Stimulated activated CD4-positive, alpha-beta T cell treated with anti-CD3 and anti-CD28 coated beads, Interleukin-12 subunit alpha, Interleukin-12 subunit beta, amount 100 ng/mL, for 48 hours (primary cell): ENCODE data around the gene ACTRT1.

Source experiments
- DNase-seq, 3 donors: peaks; one replicate each; pipeline ENCODE4 v3.0.0-alpha.2; 2020; ENCODE audit warnings: low read depth in 2 of 3, low spot score in 1 of 3

Gene ACTRT1

GRCh38 chrX:128052303-128052702 lies at the start of gene ACTRT1:
Gene ACTRT1 (minus strand): TSS chrX:128052403. CDS start chrX:128052206, 197 bp downstream.
- no peak for DNase-seq

- no peak for DNase-seq
Observed at GRCh38 chrX:128078545-128078944, 26.3 kb upstream of the ACTRT1 start.

- no peak for DNase-seq
Observed at GRCh38 chrX:128057421-128057820, 5.2 kb upstream of the ACTRT1 start.

GRCh38 chrX:128051526-128051925 lies 677 bp downstream of the ACTRT1 start:
- DNase-seq = no peak

- no peak for DNase-seq
Observed at GRCh38 chrX:128035318-128035717, 16.9 kb downstream of the ACTRT1 start.

- DNase-seq = no peak
Observed at GRCh38 chrX:128021566-128021965, 30.6 kb downstream of the ACTRT1 start.

- no peak for DNase-seq
Observed at GRCh38 chrX:128020701-128021100, 31.5 kb downstream of the ACTRT1 start.

GRCh38 chrX:128019218-128019617 lies 33.0 kb downstream of the ACTRT1 start:
- no peak for DNase-seq

GRCh38 chrX:128012015-128012414 lies 40.2 kb downstream of the ACTRT1 start:
- DNase-seq = no peak

- no peak for DNase-seq
Observed at GRCh38 chrX:128007882-128008281, 44.3 kb downstream of the ACTRT1 start.
